Measurements from ENCODE around the gene C1QB.

Gene C1QB

DNA sequence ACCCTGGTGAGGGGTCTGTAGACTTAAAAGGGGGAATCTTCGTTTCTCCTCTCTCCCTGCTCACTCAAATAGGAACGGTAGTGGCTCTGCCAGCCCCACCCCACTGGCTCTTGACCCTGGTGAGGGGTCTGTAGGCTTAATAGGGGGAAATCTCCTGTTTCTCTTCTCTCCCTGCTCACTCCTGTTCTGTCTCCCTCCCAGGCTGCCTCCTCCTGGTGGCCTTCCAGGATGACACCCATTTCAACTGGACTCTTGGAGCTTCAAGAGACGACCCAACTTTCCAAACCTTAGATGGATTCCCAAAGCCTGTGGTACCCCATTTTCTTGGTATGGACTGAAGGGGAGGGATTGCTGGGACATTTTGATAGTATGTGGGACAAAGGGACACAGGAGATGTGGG is 56.2 kb downstream of the C1QB start:
- H3K36me3 ChIP-seq (ENCODE audit: insufficient read depth, low read length) = no peaks in the 10 kb centered on the region
- no peaks in the 10 kb centered on the region for H3K9me3 ChIP-seq (ENCODE audit: control insufficient read depth, insufficient read depth, low read length)
- peaks cover 8% of the 10 kb centered on the region; the same call in 1 of the 2 replicates for H3K4me1 ChIP-seq (ENCODE audit: insufficient read depth, low read length)
- H3K9ac ChIP-seq (ENCODE audit: low read depth, low read length) = no peak overlapping the region

DNA sequence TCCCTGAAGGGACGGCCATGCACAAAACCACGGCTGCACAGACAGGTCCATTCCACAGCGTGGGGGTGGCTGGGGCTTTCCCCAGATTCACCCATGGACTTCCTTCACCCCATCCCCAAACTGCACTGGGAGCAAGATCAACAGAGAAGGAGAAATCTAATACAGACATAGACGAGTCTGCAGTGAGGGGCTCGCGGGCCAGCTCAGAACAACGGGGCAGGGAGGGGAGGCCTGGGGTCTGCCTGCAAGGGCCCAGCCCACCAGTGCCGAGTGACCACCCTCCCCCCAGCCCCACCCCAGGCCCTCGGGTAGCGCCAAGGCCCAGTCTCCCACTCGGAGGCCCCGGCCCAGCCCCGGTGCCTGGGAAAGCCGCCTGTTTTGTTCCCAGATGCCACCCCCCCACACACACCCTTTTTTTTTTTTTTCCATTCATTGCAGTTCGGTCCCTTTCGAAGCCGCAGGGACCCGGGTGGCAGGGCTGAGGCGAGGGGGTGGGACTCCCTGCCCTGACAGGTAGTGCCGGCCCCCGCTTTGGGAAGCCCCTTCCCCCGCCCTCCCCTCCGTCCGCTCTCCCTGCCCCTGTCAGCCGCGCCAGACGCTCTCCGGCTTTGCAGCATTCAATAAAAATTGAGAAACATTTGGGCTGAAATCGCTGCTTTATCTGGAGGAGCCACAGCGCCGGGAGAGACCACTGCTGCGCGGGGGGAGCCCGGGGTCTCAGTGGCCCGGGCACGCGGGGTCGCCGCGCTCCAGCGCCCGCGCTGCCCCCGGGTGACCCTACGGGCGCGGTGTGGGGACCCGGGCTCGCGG is 57.1 kb downstream of the C1QB start:
- Histone ChIP-seq H3K4me1 (ENCODE audit: insufficient read depth, low read length) (peaks cover 5% of the 10 kb centered on the region; the same call in 1 of the 2 replicates), H3K9ac (ENCODE audit: low read depth, low read length) (peak overlapping the region; percentile 40; the same call in 1 of the 2 replicates), H3K9me3 (ENCODE audit: control insufficient read depth, insufficient read depth, low read length) (no peaks in the 10 kb centered on the region), H3K36me3 (ENCODE audit: insufficient read depth, low read length) (no peaks in the 10 kb centered on the region)

DNA sequence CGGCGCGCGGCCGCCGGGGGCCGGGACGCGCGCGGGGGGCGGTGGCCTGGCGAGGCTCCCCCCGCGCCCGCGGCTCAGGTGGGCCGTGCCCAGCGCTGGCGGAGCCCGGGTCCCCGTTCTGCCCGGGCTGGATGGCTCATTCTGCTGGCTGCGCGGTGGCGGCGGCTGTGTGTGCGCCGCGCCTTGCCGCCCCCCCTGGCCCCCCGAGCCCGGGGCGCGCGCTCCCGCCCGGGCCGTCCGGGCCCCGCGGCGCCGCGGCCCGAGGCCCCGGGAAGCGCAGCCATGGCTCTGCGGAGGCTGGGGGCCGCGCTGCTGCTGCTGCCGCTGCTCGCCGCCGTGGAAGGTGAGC is 57.6 kb downstream of the C1QB start, which contains the start of gene EPHB2:
Gene EPHB2, plus strand, starts transcription at position 139 of the 349 bp plus-strand sequence. Its CDS starts 144 bp downstream, at position 283.
- Histone ChIP-seq H3K9ac (ENCODE audit: low read depth, low read length) (peak within 1 kb of the TSS; percentile 40; the same call in 1 of the 2 replicates), H3K36me3 (ENCODE audit: insufficient read depth, low read length) (no peaks in the 10 kb centered on the region), H3K9me3 (ENCODE audit: control insufficient read depth, insufficient read depth, low read length) (no peaks in the 10 kb centered on the region), H3K4me1 (ENCODE audit: insufficient read depth, low read length) (peaks cover 5% of the 10 kb centered on the region; the same call in 1 of the 2 replicates)

DNA sequence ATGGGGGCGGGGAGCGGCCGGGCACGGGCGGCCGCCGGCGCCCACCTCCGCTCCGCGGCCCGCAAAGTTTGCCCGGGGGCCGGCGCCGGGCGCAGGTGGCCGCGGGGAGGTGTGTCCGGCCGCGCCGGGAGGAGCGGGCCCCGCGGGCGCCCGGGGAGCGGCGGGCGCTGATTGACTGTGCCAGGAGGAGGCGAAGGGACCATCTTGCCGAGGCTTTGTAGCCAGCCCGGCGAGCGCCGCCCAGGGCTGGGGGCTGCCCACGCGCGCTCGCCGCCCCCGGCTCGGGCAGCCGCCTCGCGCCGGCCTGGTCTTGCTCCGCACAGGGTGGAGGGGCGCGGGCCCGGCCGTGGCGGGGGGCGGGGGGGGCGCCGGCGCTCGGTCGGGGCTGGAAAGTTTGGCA is 58.0 kb downstream of the C1QB start:
- no peaks in the 10 kb centered on the region for H3K9me3 ChIP-seq (ENCODE audit: control insufficient read depth, insufficient read depth, low read length)
- H3K4me1 ChIP-seq (ENCODE audit: insufficient read depth, low read length) = peaks cover 5% of the 10 kb centered on the region; the same call in 1 of the 2 replicates
- peak overlapping the region; percentile 40; the same call in 1 of the 2 replicates for H3K9ac ChIP-seq (ENCODE audit: low read depth, low read length)
- no peaks in the 10 kb centered on the region for H3K36me3 ChIP-seq (ENCODE audit: insufficient read depth, low read length)
